GM12878 (cell line): ENCODE measurements around the gene IFNK. TPM values are rescaled to one million over a fixed set of nuclear protein-coding genes. Genes with fewer than 3 reads are reported as not detected.

Experiments
- ATAC-seq: fragments of 200-7000 bp; cut with Tn5 transposase; 3 replicates; pipeline ENCODE4 v1.9.1; 2020; ENCODE audit warnings: mild to moderate bottlenecking, moderate library complexity
- BruUV-seq: library from RNA; stranded (reverse); fragments of 400-500 nt; replicated peaks from 2 replicates; lab custom pipeline; 2021; lab: Mats Ljungman, UMichigan
- CTCF ChIA-PET: fragments of 300-600 bp; sonication (Branson Sonifier 250); formaldehyde crosslinking; extraction: SDS; loops from one replicate; lab custom pipeline; 2021; ENCODE audit warnings: inconsistent platforms; lab: Yijun Ruan, JAX
- POLR2A ChIA-PET: fragments of 350-600 bp; formaldehyde crosslinking; extraction: SDS; loops from one replicate; lab custom pipeline; 2021; ENCODE audit warnings: inconsistent platforms; lab: Charles Lee
- RAD21 ChIA-PET: fragments of 300-600 bp; sonication (Branson Sonifier 250); formaldehyde crosslinking; loops from one replicate; lab custom pipeline; 2023; ENCODE audit warnings: antibody characterized with exemption; ENCODE audit not compliant: unreplicated experiment; lab: Charles Lee
- SMC1A ChIA-PET: fragments of 300-600 bp; sonication (Branson Sonifier 250); formaldehyde crosslinking; loops from one replicate; lab custom pipeline; 2023; ENCODE audit not compliant: unreplicated experiment, uncharacterized antibody; lab: Charles Lee
- DNase-seq: peaks from one replicate; pipeline ENCODE4 v3.0.0-alpha.2; 2011; ENCODE audit warnings: low read depth, low spot score
- FAIRE-seq: peaks from 3 replicates; lab custom pipeline; 2011; peaks lifted over from hg19 to GRCh38; lab: Jason Lieb, UNC
- H2AFZ ChIP-seq: 2 replicates; pipeline ENCODE4 v1.6.0; 2011; ENCODE audit warnings: low read depth, low read length, control low read depth; ENCODE audit not compliant: control insufficient read depth
- H3K27ac ChIP-seq: 2 replicates; pipeline ENCODE4 v1.5.1; 2011; ENCODE audit warnings: control low read depth; ENCODE audit not compliant: control insufficient read depth, insufficient read depth
- H3K27me3 ChIP-seq, 2 experiments: replicated peaks in 1 of 2; 2 replicates each; pipeline versions ENCODE4 v1.6.0 to v1.6.1; 2011; ENCODE audit warnings: low read length in 1 of 2; ENCODE audit not compliant: control insufficient read depth in 2 of 2, insufficient read depth in 2 of 2
- H3K36me3 ChIP-seq, 2 experiments: 2 replicates each; pipeline ENCODE4 v1.5.1; 2011; ENCODE audit warnings: low read length in 1 of 2; ENCODE audit not compliant: control insufficient read depth in 2 of 2, insufficient read depth in 2 of 2
- H3K4me1 ChIP-seq: 2 replicates; pipeline ENCODE4 v1.6.1; 2011; ENCODE audit warnings: mild to moderate bottlenecking, low read length, moderate library complexity, mixed read lengths; ENCODE audit not compliant: control insufficient read depth, insufficient read depth
- H3K4me2 ChIP-seq: 2 replicates; pipeline ENCODE4 v1.6.0; 2011; ENCODE audit warnings: control low read depth; ENCODE audit not compliant: control insufficient read depth, insufficient read depth
- H3K4me3 ChIP-seq: fragments of 200-600 bp; sonication (generic); 2 replicates; pipeline ENCODE4 v1.5.1; 2016
- H3K79me2 ChIP-seq: 2 replicates; pipeline ENCODE4 v1.6.0; 2011; ENCODE audit warnings: low read length; ENCODE audit not compliant: control insufficient read depth, insufficient read depth
- H3K9ac ChIP-seq: 2 replicates; pipeline ENCODE4 v1.8.0; 2011; ENCODE audit warnings: low read length, control low read depth, mixed read lengths; ENCODE audit not compliant: control insufficient read depth, insufficient read depth
- H3K9me3 ChIP-seq: replicated peaks from 3 replicates; pipeline ENCODE4 v1.5.1; 2011; ENCODE audit warnings: mild to moderate bottlenecking, low read length; ENCODE audit not compliant: control insufficient read depth, insufficient read depth
- H4K20me1 ChIP-seq: 2 replicates; pipeline ENCODE4 v1.6.0; 2011; ENCODE audit not compliant: control insufficient read depth, insufficient read depth
- BCL11A ChIP-seq: IDR thresholded peaks from 2 replicates; pipeline ENCODE4 v1.6.1; 2011; ENCODE audit warnings: low read depth, low read length
- CEBPZ ChIP-seq: fragments of 150-350 bp; IDR thresholded peaks from 2 replicates; pipeline ENCODE4 v1.6.1; 2016; ENCODE audit warnings: low read depth, low read length
- EGR1 ChIP-seq, 2 experiments: IDR thresholded peaks; 1 replicate in 1 of 2; 2 replicates in 1 of 2; pipeline ENCODE4 v1.6.1; 2011 to 2012; ENCODE audit warnings: low read depth in 2 of 2, low read length in 2 of 2, borderline replicate concordance in 1 of 2, mild to moderate bottlenecking in 1 of 2, moderate library complexity in 1 of 2
- MEF2B ChIP-seq: fragments of 450-650 bp; IDR thresholded peaks from 2 replicates; pipeline ENCODE4 v1.6.1; 2018; ENCODE audit warnings: mild to moderate bottlenecking, moderate library complexity; ENCODE audit not compliant: partially characterized antibody, poor library complexity, severe bottlenecking
- PAX8 ChIP-seq: fragments of 450-650 bp; IDR thresholded peaks from 2 replicates; pipeline ENCODE4 v1.6.1; 2017; ENCODE audit warnings: mild to moderate bottlenecking, moderate library complexity
- SPI1 ChIP-seq: IDR thresholded peaks from 2 replicates; pipeline ENCODE4 v1.6.1; 2011; ENCODE audit warnings: low read depth, mild to moderate bottlenecking, low read length, moderate library complexity, borderline replicate concordance; ENCODE audit not compliant: insufficient read depth
- USF2 ChIP-seq: IDR thresholded peaks from 2 replicates; pipeline ENCODE4 v1.6.1; 2011; ENCODE audit warnings: low read depth, low read length, improper control_type of control experiment, borderline replicate concordance
- WGBS: methylation state at CpG from one replicate; pipeline ENCODE4 v1.1.6; 2016; ENCODE audit warnings: low lambda C conversion rate; ENCODE audit not compliant: insufficient replicate concordance, insufficient coverage; ENCODE audit errors: missing lambda C conversion rate; 5-methylcytosine and 5-hydroxymethylcytosine counted together
- in situ Hi-C: fragments of 300-500 bp; cut with MboI; formaldehyde crosslinking; loops from 9 replicates; pipeline ENCODE4 v1.14.3; 2018; ENCODE audit warnings: mixed read lengths
- intact Hi-C: fragments of 100-400 bp; cut with micrococcal nuclease; formaldehyde crosslinking; loops from one replicate; pipeline ENCODE4 v1.14.2; 2022; ENCODE audit not compliant: unreplicated experiment
- polyA plus RNA-seq, 11 experiments: library from polyadenylated mRNA; depleted of rRNA in 4 of 11; unstranded in 6 of 11; stranded (reverse) in 5 of 11; fragments of >200 nt; fragmentation: Nextera tagmentation in 4 of 11; fragmentation: Illumina TruSeq in 1 of 11; extraction: Ambion mirVana in 4 of 11; extraction: Trizol in 1 of 11; gene quantifications; 1 replicate in 1 of 11; 2 replicates in 10 of 11; pipeline versions ENCODE4 v1.2.1 to v1.2.3, GENCODE V29; 2011 to 2016; ENCODE audit warnings: inconsistent platforms in 2 of 11, missing spikeins in 2 of 11, low read depth in 1 of 11
- total RNA-seq, 4 experiments: library from RNA; depleted of rRNA in 3 of 4; stranded (reverse); fragments of >200 nt in 3 of 4; fragmentation: Illumina TruSeq in 1 of 4; extraction: Trizol in 1 of 4; gene quantifications; 2 replicates each; pipeline versions ENCODE4 v1.2.1 to v1.2.3, GENCODE V29; 2013 to 2021
- TF ChIP-seq, protein P1 (sequence below): IDR thresholded peaks from 2 replicates; pipeline ENCODE4 v1.6.1; 2011; ENCODE audit warnings: borderline replicate concordance, low read depth, mild to moderate bottlenecking, moderate library complexity, mixed read lengths, low read length; ENCODE audit not compliant: insufficient read depth; ENCODE audit errors: extremely low read length

The IFNK gene
- total and polyA plus RNA-seq, 10 of the 15 experiments (the other 5 are each of a cell fraction or from before 2014, with no cell fraction given) = 0.06 TPM; not detected in 9

DNA sequence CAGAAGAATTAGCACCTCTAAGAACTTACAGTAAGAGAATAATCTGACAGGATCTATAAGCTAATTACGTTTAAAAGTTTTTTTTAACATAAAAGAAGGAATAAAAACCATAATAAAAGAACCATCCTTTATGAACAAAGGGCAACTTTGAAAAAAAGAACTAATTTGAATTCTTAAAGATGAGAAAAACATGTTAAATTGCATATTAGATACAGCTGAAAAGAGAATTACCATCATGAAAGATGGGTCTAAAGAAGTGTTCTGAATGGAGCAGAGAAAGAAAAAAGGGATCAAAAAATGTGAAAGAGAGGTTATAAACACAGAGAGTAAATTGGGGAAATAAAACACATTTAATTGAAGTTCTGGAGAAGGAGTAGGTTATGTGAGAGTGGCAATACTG, 45.8 kb upstream of the IFNK start:
- in situ Hi-C loops = no loop called here
- H3K36me3 ChIP-seq = no peaks in the 10 kb centered on the region; a peak in 1 of 4 replicates
- no peak overlapping the region for H3K9ac ChIP-seq
- H3K27ac ChIP-seq = no peak overlapping the region
- H2AFZ ChIP-seq = no peak overlapping the region
- intact Hi-C loops = no loop called here
- ChIA-PET POLR2A (no interaction called here), RAD21 (no interaction called here), SMC1A (interaction anchor here (0.6 to 1.2 kb wide), 2 partner anchors 17 to 74 kb away, joined by 3 read pairs; no protein-coding TSS in a partner anchor), CTCF (no interaction called here)
- DNase-seq = no peak
- ATAC-seq = no peak
- H4K20me1 ChIP-seq = no peaks in the 10 kb centered on the region
- no peak overlapping the region for H3K4me3 ChIP-seq
- no peaks in the 10 kb centered on the region for H3K27me3 ChIP-seq
- TF ChIP-seq MEF2B = no peak
- TF ChIP-seq, protein P1, sequence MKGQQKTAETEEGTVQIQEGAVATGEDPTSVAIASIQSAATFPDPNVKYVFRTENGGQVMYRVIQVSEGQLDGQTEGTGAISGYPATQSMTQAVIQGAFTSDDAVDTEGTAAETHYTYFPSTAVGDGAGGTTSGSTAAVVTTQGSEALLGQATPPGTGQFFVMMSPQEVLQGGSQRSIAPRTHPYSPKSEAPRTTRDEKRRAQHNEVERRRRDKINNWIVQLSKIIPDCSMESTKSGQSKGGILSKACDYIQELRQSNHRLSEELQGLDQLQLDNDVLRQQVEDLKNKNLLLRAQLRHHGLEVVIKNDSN = no peak
- TF ChIP-seq BCL11A = no peak
- no peak for TF ChIP-seq PAX8
- TF ChIP-seq CEBPZ = no peak
- no peak for TF ChIP-seq USF2
- TF ChIP-seq SPI1 = no peak
- TF ChIP-seq EGR1 (IDR thresholded peaks at IDR 0.05; ENCODE audit: borderline replicate concordance in 1 of 2, low read depth in 2 of 2, low read length in 2 of 2) = no peak
- peaks cover 2% of the 10 kb centered on the region; the same call in 1 of the 3 replicates for H3K9me3 ChIP-seq
- no peaks in the 10 kb centered on the region for H3K4me1 ChIP-seq
- no TSS peak for BruUV-seq
- FAIRE-seq = no peak
- H3K79me2 ChIP-seq = no peaks in the 10 kb centered on the region
- H3K4me2 ChIP-seq = no peak overlapping the region
- WGBS = 52% methylated on average over 1 of the region's 1 CpG
